Keratinocyte (primary cell): ENCODE data around the gene TERT.

Experiments used
- CTCF ChIP-seq, 3 experiments: IDR thresholded peaks in 1 of 3; conservative IDR thresholded peaks in 1 of 3; optimal IDR thresholded peaks in 1 of 3; 2 replicates in 2 of 3; 3 replicates in 1 of 3; pipeline versions ENCODE3 to v1.5.1; 2011; ENCODE audit warnings: low read length in 3 of 3, mild to moderate bottlenecking in 3 of 3, moderate library complexity in 2 of 3, control low read depth in 1 of 3, inconsistent platforms in 1 of 3; ENCODE audit not compliant: insufficient read depth in 2 of 3; ENCODE audit errors: extremely low read depth in 1 of 3
- EZH2 ChIP-seq: IDR thresholded peaks from one replicate; pipeline ENCODE4 v1.6.1; 2012; ENCODE audit warnings: inconsistent platforms, mild to moderate bottlenecking, low read length, moderate library complexity

- TF ChIP-seq CTCF (optimal IDR thresholded peaks at IDR 0.05 in 1 of 3, IDR thresholded peaks at IDR 0.05 in 1 of 3, conservative IDR thresholded peaks at IDR 0.05 in 1 of 3; ENCODE audit: extremely low read depth in 1 of 3, insufficient read depth in 2 of 3, low read length in 3 of 3) (no peak), EZH2 (no peak)
Observed at GRCh38 chr5:1255081-1255561, 39.7 kb downstream of the TERT start.
